ENCODE measurements around the gene OR1L8. TPM values are rescaled to one million over a fixed set of nuclear protein-coding genes. Genes with fewer than 3 reads are reported as not detected.
"Not testable (repeated sequence)": the region's sequence is repeated elsewhere in the genome, so short reads cannot be mapped to it uniquely, and the experiment has no call there.

The OR1L8 gene, protein sequence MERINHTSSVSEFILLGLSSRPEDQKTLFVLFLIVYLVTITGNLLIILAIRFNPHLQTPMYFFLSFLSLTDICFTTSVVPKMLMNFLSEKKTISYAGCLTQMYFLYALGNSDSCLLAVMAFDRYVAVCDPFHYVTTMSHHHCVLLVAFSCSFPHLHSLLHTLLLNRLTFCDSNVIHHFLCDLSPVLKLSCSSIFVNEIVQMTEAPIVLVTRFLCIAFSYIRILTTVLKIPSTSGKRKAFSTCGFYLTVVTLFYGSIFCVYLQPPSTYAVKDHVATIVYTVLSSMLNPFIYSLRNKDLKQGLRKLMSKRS
- total RNA-seq: under 0.01 TPM in 1 of 2 replicates, not detected in the other

DNA sequence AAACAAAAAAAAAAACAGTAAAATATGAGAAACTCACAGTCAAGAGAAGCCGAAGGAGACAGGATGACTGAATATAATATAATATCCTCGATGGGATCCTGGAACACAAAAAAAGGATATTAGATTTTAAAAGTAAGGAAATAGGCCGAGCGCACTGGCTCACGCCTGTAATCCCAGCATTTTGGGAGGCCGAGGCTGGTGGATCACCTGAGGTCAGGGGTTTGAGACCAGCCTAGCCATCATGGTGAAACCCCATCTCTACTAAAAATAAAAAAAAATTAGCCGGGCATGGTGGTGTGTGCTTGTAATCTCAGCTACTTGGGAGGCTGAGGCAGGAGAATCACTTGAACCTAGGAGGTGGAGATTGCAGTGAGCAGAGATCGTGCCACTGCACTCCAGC is at the start of gene OR1L8:
OR1L8 (minus strand) TSS at position 101 of the 400 bp plus-strand sequence. CDS start 14,907 bp downstream, outside the sequence.
- DNase-seq (ENCODE audit: insufficient read length, low spot score, missing footprints); H3K36me3 ChIP-seq (ENCODE audit: insufficient read depth, low read length): not testable (repeated sequence)

DNA sequence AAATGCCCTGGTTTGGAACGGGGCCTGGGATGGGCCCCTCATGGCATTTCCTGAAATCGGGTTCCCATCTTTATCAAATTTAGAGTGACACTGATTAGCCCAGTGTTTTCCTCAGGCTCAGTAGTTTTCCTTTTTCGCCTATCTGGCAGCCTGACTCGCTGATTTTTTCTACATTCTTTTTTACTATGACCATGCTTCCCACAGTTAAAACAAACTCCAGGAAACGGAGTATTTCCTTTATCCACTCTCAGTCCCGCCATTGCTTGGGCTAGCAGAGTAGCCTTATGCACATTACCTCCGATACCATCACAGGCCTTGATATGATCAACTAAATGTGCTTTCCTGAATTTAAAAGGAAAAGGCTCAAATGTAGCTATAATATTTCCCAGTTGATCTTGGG is 36.8 kb upstream of the OR1L8 start:
- TF ChIP-seq, protein P1, sequence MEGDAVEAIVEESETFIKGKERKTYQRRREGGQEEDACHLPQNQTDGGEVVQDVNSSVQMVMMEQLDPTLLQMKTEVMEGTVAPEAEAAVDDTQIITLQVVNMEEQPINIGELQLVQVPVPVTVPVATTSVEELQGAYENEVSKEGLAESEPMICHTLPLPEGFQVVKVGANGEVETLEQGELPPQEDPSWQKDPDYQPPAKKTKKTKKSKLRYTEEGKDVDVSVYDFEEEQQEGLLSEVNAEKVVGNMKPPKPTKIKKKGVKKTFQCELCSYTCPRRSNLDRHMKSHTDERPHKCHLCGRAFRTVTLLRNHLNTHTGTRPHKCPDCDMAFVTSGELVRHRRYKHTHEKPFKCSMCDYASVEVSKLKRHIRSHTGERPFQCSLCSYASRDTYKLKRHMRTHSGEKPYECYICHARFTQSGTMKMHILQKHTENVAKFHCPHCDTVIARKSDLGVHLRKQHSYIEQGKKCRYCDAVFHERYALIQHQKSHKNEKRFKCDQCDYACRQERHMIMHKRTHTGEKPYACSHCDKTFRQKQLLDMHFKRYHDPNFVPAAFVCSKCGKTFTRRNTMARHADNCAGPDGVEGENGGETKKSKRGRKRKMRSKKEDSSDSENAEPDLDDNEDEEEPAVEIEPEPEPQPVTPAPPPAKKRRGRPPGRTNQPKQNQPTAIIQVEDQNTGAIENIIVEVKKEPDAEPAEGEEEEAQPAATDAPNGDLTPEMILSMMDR (IDR thresholded peaks at IDR 0.05; ENCODE audit: extremely low read depth, low read depth, low read length): no peak
- Histone ChIP-seq H3K4me1 (ENCODE audit: insufficient read depth, low read length) (no peaks in the 10 kb centered on the region), H3K27me3 (ENCODE audit: insufficient read depth, low read length) (no peaks in the 10 kb centered on the region), H2AFZ (ENCODE audit: low read length) (no peak overlapping the region), H3K36me3 (ENCODE audit: insufficient read depth, low read length) (no peaks in the 10 kb centered on the region), H4K20me1 (ENCODE audit: insufficient read depth, low read length) (no peaks in the 10 kb centered on the region), H3K4me3 (ENCODE audit: insufficient read depth, low read length) (no peak overlapping the region), H3K9me3 (ENCODE audit: low read depth, low read length) (no peaks in the 10 kb centered on the region), H3K79me2 (ENCODE audit: insufficient read depth, low read length) (no peaks in the 10 kb centered on the region), H3K4me2 (ENCODE audit: insufficient read depth, low read length) (no peak overlapping the region), H3K27ac (ENCODE audit: low read depth, low read length) (no peak overlapping the region)
- no peak for DNase-seq (ENCODE audit: insufficient read length, low spot score, missing footprints)

More for the DNA sequence above, at the start of gene OR1L8:
- H3K9me3 ChIP-seq (ENCODE audit: low read depth, low read length); H2AFZ ChIP-seq (ENCODE audit: low read length); H3K4me3 ChIP-seq (ENCODE audit: insufficient read depth, low read length); H3K4me1 ChIP-seq (ENCODE audit: insufficient read depth, low read length); H4K20me1 ChIP-seq (ENCODE audit: insufficient read depth, low read length); H3K4me2 ChIP-seq (ENCODE audit: insufficient read depth, low read length); H3K79me2 ChIP-seq (ENCODE audit: insufficient read depth, low read length); H3K27ac ChIP-seq (ENCODE audit: low read depth, low read length); H3K27me3 ChIP-seq (ENCODE audit: insufficient read depth, low read length): not testable (repeated sequence)

DNA sequence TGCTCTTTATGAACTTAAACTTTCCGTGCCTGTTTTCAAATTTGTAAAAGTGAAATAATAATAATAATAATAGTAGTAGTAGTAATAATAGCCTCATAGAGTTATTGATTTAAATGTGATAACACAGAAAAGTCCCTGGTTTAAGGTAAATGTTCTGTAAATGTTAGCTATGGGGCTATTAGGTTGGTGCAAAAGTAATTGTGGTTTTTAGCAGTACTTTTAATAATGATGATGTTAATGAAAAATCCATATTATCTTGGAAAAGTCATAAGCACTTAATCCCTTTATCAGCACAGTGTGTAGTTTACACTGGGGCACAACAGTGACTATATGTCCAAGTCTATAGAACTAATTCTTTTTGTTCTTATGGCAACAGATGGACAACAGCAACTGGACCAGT is 31.2 kb upstream of the OR1L8 start, which contains the start of gene OR1Q1:
OR1Q1 (plus strand) TSS at position 377 of the 400 bp plus-strand sequence; CDS start at position 377, 0 bp downstream.
- DNase-seq (ENCODE audit: insufficient read length, low spot score, missing footprints): no peak
- Histone ChIP-seq H2AFZ (ENCODE audit: low read length) (no peak within 1 kb of the TSS), H3K27me3 (ENCODE audit: insufficient read depth, low read length) (no peaks in the 10 kb centered on the region), H3K4me1 (ENCODE audit: insufficient read depth, low read length) (no peaks in the 10 kb centered on the region), H3K9me3 (ENCODE audit: low read depth, low read length) (no peaks in the 10 kb centered on the region), H3K27ac (ENCODE audit: low read depth, low read length) (no peak within 1 kb of the TSS), H3K4me3 (ENCODE audit: insufficient read depth, low read length) (no peak within 1 kb of the TSS), H3K36me3 (ENCODE audit: insufficient read depth, low read length) (no peaks in the 10 kb centered on the region), H3K79me2 (ENCODE audit: insufficient read depth, low read length) (no peaks in the 10 kb centered on the region), H3K4me2 (ENCODE audit: insufficient read depth, low read length) (no peak within 1 kb of the TSS), H4K20me1 (ENCODE audit: insufficient read depth, low read length) (no peaks in the 10 kb centered on the region)
- TF ChIP-seq, protein P1 (IDR thresholded peaks at IDR 0.05; ENCODE audit: extremely low read depth, low read depth, low read length): no peak

DNA sequence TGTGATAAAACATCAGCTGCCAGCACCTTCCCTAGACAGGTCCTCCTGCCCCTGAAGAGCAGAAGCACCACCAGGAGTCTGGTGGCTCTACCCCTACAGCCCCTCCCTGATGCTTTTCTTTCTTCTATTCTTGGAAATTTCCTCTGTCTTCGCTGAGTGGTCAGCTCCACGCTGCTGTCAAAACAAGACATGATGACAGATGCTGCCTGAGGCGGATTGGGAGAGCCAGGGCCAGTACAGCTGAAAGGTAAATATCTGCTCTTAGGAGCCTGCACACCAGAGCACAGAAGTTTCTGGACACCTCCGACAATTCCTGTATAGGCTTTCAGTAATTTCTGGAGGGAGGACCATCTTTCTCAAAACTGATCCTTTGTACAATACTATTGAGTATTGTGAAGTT is 26.6 kb upstream of the OR1L8 start:
- Histone ChIP-seq H3K27me3 (ENCODE audit: insufficient read depth, low read length) (no peaks in the 10 kb centered on the region), H3K36me3 (ENCODE audit: insufficient read depth, low read length) (no peaks in the 10 kb centered on the region)
- no peak for DNase-seq (ENCODE audit: insufficient read length, low spot score, missing footprints)

More for the DNA sequence above, 26.6 kb upstream of the OR1L8 start:
- H3K79me2 ChIP-seq (ENCODE audit: insufficient read depth, low read length): no peaks in the 10 kb centered on the region
- H2AFZ ChIP-seq (ENCODE audit: low read length): no peak overlapping the region
- no peaks in the 10 kb centered on the region for H4K20me1 ChIP-seq (ENCODE audit: insufficient read depth, low read length)
- no peak overlapping the region for H3K4me2 ChIP-seq (ENCODE audit: insufficient read depth, low read length)
- H3K4me3 ChIP-seq (ENCODE audit: insufficient read depth, low read length): no peak overlapping the region
- H3K27ac ChIP-seq (ENCODE audit: low read depth, low read length): no peak overlapping the region
- H3K4me1 ChIP-seq (ENCODE audit: insufficient read depth, low read length): no peaks in the 10 kb centered on the region
- TF ChIP-seq, protein P1 (IDR thresholded peaks at IDR 0.05; ENCODE audit: extremely low read depth, low read depth, low read length): no peak
- no peaks in the 10 kb centered on the region for H3K9me3 ChIP-seq (ENCODE audit: low read depth, low read length)
